GM19324 (cell line): ENCODE results near the gene B4GALT1.

Experiments used
- ATAC-seq: cut with Tn5 transposase; IDR thresholded peaks from one replicate; pipeline ENCODE4 v1.9.1; 2021; ENCODE audit warnings: mild to moderate bottlenecking, moderate library complexity; ENCODE audit not compliant: unreplicated experiment, low FRiP score

B4GALT1 gene

GRCh38 chr9:33167084-33167971 is at the start of gene B4GALT1:
B4GALT1 (minus strand) TSS chr9:33167336; CDS start chr9:33167169, 167 bp downstream.
- ATAC-seq, result peak; percentile 71

- ATAC-seq, result no peak
These were observed 44.7 kb upstream of the B4GALT1 start for GRCh38 chr9:33211695-33212393.

- ATAC-seq, result no peak
These were observed 43.0 kb upstream of the B4GALT1 start for GRCh38 chr9:33210006-33210715.

- ATAC-seq, result no peak
These were observed 42.3 kb upstream of the B4GALT1 start for GRCh38 chr9:33209394-33209793.

- ATAC-seq, result peak; percentile 90
These were observed 35.5 kb upstream of the B4GALT1 start for GRCh38 chr9:33202552-33203201.

GRCh38 chr9:33202018-33202417 is 34.9 kb upstream of the B4GALT1 start:
- no peak for ATAC-seq

- no peak for ATAC-seq
These were observed 31.0 kb upstream of the B4GALT1 start for GRCh38 chr9:33198165-33198564.

GRCh38 chr9:33197279-33198152 is 30.4 kb upstream of the B4GALT1 start:
- no peak for ATAC-seq

GRCh38 chr9:33196736-33197135 is 29.6 kb upstream of the B4GALT1 start:
- ATAC-seq, result no peak

GRCh38 chr9:33193818-33194217 is 26.7 kb upstream of the B4GALT1 start:
- ATAC-seq, result no peak

- ATAC-seq, result no peak
These were observed 25.5 kb upstream of the B4GALT1 start for GRCh38 chr9:33192493-33193255.

- ATAC-seq, result no peak
These were observed 23.0 kb upstream of the B4GALT1 start for GRCh38 chr9:33190021-33190705.

- no peak for ATAC-seq
These were observed 22.2 kb upstream of the B4GALT1 start for GRCh38 chr9:33189331-33189791.

GRCh38 chr9:33188711-33189110 is 21.6 kb upstream of the B4GALT1 start:
- no peak for ATAC-seq

GRCh38 chr9:33187519-33188218 is 20.5 kb upstream of the B4GALT1 start:
- no peak for ATAC-seq

- no peak for ATAC-seq
These were observed 19.5 kb upstream of the B4GALT1 start for GRCh38 chr9:33186457-33187168.

GRCh38 chr9:33185858-33186257 is 18.7 kb upstream of the B4GALT1 start:
- ATAC-seq, result no peak
